ENCODE data around the gene HDAC4. TPM values are rescaled to one million over a fixed set of nuclear protein-coding genes. Genes with fewer than 3 reads are reported as not detected.
A peak's percentile ranks its signal among the peaks of the same experiment; 100 is the strongest.

The HDAC4 gene
- total RNA-seq, 1 experiment from 2014 or later, result 32.0 TPM

- no peak overlapping the region for H3K56ac ChIP-seq (ENCODE audit: insufficient read length, low read depth, low read length)
- H3K79me2 ChIP-seq (ENCODE audit: insufficient read depth, low read length), result no peaks in the 10 kb centered on the region
- H2BK20ac ChIP-seq (ENCODE audit: low read depth, low read length, poor library complexity, severe bottlenecking), result no peak overlapping the region
- H4K20me1 ChIP-seq (ENCODE audit: control insufficient read depth, insufficient read depth, insufficient read length), result no peaks in the 10 kb centered on the region
- H2AK5ac ChIP-seq (ENCODE audit: insufficient read length, low read length), result no peak overlapping the region
- no peak overlapping the region for H4K91ac ChIP-seq (ENCODE audit: insufficient read length, low read depth, low read length)
- H3K9ac ChIP-seq (ENCODE audit: extremely low read depth, insufficient read length, low read length), result no peak overlapping the region
- no peak overlapping the region for H2AFZ ChIP-seq (ENCODE audit: low read length)
- peak; percentile 23 for DNase-seq
- H2BK12ac ChIP-seq (ENCODE audit: insufficient read length, low read depth, low read length), result no peak overlapping the region
- Mint-ChIP-seq H3K4me1 (peaks cover 22 to 46% of the 10 kb centered on the region in 2 experiments), H3K27me3 (ENCODE audit: low read depth) (no peaks in the 10 kb centered on the region), H3K9me3 (no peaks in the 10 kb centered on the region), H3K27ac (peak overlapping the region in 1 of 3 experiments; percentile 82; a peak in 3 of 7 replicates), H3K36me3 (ENCODE audit: insufficient read depth in 1 of 3, low read depth in 3 of 3) (peaks cover 0 to 10% (median 3%) of the 10 kb centered on the region in 3 experiments; a peak in 3 of 7 replicates), H3K4me3 (no peak overlapping the region)
- H3K23ac ChIP-seq (ENCODE audit: insufficient read length, low read depth, low read length), result no peak overlapping the region
- no CpG with 5 or more reads among the region's 13 CpGs for WGBS (ENCODE audit: extremely low coverage, insufficient read length, low lambda C conversion rate)
- no peak overlapping the region for H3K4me2 ChIP-seq (ENCODE audit: insufficient read depth, insufficient read length, low read length)
- H3K4me1 ChIP-seq (ENCODE audit: insufficient read depth, low read length), result no peaks in the 10 kb centered on the region
- H3K27me3 ChIP-seq (ENCODE audit: insufficient read depth, low read length), result no peaks in the 10 kb centered on the region
- no peak overlapping the region for H3K14ac ChIP-seq (ENCODE audit: insufficient read depth, low read length)
- no peak overlapping the region for H3T11ph ChIP-seq (ENCODE audit: low read length)
- TF ChIP-seq CTCF (conservative IDR thresholded peaks at IDR 0.05), result no peak
- no peak overlapping the region for H3K27ac ChIP-seq (ENCODE audit: insufficient read length, low read depth, low read length)
- H3K9me3 ChIP-seq (ENCODE audit: control insufficient read depth, low read depth, low read length), result no peaks in the 10 kb centered on the region
- no peak overlapping the region for H2BK5ac ChIP-seq (ENCODE audit: insufficient read length, low read length)
- H4K8ac ChIP-seq (replicated peaks; ENCODE audit: insufficient read length, low read depth, low read length), result no peak overlapping the region
- no peaks in the 10 kb centered on the region for H3K23me2 ChIP-seq (ENCODE audit: insufficient read length, low read depth, low read length, poor library complexity, severe bottlenecking)
- H3K79me1 ChIP-seq (ENCODE audit: insufficient read depth, low read depth, low read length, poor library complexity, severe bottlenecking), result no peaks in the 10 kb centered on the region
- H2BK15ac ChIP-seq (ENCODE audit: low read depth, low read length), result no peak overlapping the region
- H2BK120ac ChIP-seq (ENCODE audit: low read depth, low read length, poor library complexity, severe bottlenecking), result no peak overlapping the region
- no peak overlapping the region for H3K18ac ChIP-seq (ENCODE audit: insufficient read length, low read depth, low read length)
- H3K4ac ChIP-seq (ENCODE audit: low read depth, low read length), result no peak overlapping the region
- no peak overlapping the region for H4K5ac ChIP-seq (ENCODE audit: insufficient read length, low read depth, low read length)
Measured at GRCh38 chr2:239327536-239328350, 73.1 kb downstream of the HDAC4 start.
